Epidermal melanocyte (primary cell): ENCODE data around the gene CISD1.

Experiments used
- DNase-seq: peaks from one replicate; pipeline ENCODE4 v3.0.0; 2011; ENCODE audit warnings: low spot score; ENCODE audit not compliant: insufficient read length

CISD1 gene

GRCh38 chr10:58265249-58265648 lies 3.7 kb upstream of the CISD1 start:
- no peak for DNase-seq

DNA sequence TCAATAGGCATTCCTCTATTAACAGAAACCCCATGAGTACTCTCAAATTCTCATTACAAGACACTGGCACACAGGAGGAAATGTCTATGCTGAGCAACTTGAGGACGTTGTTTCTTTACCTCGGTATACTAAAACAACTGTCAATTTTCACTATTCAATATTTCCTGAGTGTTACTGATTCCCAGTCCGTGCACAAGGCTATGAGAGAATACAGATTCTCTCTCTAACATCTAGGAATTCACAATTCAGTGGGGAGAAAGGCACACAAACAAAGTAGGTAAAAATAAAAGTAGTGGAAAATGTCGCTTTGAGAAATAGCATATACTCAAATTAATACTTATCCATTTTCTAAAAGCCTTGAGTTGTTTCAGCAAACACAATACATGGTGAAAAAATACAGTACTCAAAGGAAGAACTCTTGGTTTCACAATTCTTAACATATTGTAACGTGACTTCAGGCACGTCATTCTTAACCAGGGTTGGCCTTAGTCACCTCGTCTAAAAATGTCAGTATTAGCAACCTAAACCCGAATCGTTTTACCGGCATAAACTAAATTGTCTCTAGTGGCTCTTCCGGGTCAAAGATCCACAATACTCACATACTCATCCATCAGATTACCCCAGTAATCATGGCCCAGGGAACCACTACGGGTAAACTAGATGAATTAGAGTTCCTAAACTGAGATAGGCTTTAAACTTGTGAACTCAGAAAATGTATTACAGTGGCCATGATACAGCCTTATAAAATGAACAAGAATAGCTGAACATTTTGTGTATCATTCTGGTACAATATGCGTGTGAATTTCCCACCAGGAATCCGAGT lies 2.7 kb upstream of the CISD1 start:
- DNase-seq = no peak

GRCh38 chr10:58266826-58267712 lies 1.9 kb upstream of the CISD1 start:
- no peak for DNase-seq

DNA sequence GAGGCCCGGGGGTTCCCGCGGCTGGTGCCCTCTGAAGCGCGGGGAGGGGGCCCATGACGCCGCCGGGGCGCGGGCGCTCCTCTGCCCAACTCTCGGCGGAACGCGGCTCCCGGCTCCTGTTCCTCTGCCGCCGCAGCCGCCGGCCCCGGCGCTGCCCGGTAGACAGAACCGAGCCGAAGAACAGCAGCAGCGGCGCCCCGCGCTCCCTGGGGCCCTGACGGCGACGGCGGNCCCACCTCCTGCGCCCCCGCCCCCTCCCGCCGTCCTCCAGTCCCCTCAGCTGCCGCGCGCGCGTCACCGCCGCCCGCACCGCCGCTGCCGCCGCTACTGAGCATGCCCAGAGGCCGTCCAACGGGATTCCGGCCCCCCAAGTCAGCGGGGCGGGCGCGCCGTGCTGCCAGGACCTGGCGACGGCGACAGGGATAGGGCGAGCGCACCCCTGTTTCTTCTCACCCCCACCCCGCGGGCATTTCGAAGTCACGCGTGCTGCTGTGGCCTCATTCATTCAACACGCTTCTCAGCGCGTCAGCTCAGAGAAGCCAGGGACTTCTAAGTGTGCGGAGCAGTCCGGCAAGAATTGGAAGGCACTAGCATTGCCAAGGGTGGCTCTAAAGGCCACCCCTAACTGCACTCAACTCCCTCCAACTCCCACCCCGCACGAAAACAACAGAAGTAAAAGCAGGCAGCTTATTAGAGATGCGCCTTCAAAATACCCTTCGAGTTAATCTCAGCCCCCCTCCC lies 1.1 kb upstream of the CISD1 start, which contains the start of gene IPMK:
Gene IPMK, minus strand, starts transcription at position 182 of the 741 bp plus-strand sequence. CDS start 283 bp downstream, outside the sequence.
- peak; percentile 19 for DNase-seq

DNA sequence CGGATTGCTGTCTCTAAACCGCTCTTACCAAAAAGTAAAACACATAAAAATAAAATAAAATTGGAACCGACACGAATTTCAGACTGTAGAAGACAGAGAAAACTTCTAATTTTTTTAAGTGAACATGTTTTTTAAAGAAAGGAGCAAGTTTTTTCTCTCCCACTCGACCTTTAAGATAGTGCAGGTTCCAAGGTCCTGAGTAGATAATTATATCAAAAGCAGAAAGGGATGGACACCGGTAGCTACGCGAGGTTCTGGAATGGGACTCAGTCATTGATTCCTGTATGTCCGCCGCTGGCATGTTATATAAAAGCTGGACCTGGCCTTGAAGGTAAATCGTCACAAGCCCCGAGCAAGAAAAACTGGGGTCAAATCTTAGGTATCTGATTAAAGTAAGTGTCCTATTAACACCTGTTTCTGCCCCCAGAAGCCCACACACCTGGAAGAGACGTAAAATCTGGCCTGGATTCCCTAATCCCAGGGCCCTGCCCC lies 462 bp upstream of the CISD1 start:
- DNase-seq = no peak

DNA sequence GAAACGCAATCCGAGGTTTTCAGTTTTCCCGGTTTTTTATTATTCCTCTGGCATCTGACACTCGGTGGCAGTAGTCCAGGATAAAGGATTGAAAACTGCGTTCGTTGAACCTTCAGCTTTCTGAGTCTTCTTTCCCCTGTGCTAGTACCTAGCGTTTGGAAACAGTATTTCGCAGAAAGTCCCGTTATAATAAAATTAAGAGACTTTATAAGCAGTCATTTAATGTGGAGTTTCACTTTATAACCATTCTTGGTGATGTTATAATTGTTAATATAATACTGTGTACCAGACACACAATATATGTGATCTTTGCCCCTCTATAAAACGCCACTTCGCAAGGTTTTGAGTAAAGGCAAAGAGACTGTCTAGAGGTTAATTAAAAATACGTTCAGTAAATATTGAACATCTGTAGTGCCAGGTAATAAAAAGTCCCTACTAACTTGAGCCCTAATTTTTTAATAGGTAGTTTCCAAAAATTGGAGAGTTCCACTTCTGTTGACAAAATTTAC lies 874 bp downstream of the CISD1 start:
- DNase-seq = peak; percentile 15

DNA sequence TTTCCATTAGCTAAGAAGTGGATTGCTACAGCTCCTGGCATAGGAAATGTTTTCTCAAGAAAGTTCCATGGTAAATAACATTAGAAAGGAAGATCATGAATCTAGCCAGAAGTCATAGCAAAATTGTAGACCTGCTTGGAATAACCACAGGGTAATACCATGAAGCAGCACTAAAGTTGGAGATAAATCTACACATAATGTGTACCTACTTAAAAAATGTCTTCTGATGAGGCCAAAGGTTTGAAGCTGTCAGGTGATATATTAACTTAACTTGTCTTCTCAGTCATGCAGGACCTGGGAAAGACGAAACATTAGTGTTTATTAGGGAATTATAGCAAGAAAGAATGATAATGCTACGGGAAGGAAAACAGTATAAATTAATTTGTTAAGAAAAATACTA lies 6.3 kb downstream of the CISD1 start:
- no peak for DNase-seq

DNA sequence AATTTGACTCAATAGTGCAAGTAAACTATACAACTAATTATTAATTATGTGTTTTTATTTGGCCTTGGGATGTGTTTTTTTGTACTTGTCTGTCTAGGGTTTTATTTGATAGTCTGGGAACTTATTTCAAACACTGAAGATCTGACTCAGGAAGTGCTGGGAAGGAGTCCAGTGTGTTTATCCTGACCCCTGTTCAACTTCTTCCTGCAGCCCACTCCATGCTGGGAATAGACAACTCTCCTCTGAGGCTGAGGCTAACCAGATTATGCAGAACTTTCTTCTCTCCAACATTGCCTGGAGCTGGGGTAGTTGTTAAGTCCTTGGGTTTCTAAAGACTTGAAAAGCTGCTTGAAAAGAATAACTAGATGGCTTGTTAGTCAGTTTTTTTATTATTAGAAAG lies 6.9 kb downstream of the CISD1 start:
- no peak for DNase-seq

GRCh38 chr10:58278274-58278961 lies 9.5 kb downstream of the CISD1 start:
- DNase-seq = no peak

DNA sequence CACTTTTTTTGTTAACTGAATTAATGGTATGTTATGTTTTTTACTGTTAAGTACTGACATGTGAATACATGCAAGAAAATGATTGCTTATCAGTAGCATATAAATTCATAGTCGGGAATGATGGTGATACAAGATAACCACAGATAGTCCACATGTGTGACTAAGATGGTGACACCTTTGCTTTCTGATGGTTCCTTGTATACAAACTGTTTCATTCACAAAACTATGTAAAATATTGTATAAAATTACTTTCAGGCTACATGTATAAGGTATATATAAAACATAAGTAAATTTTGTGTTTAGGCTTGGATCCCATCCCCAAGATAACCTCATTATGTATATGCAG lies 10.0 kb downstream of the CISD1 start:
- DNase-seq = no peak

GRCh38 chr10:58280477-58280876 lies 11.5 kb downstream of the CISD1 start:
- DNase-seq = no peak

- DNase-seq = no peak
Measured at GRCh38 chr10:58281092-58281752, 12.3 kb downstream of the CISD1 start.

DNA sequence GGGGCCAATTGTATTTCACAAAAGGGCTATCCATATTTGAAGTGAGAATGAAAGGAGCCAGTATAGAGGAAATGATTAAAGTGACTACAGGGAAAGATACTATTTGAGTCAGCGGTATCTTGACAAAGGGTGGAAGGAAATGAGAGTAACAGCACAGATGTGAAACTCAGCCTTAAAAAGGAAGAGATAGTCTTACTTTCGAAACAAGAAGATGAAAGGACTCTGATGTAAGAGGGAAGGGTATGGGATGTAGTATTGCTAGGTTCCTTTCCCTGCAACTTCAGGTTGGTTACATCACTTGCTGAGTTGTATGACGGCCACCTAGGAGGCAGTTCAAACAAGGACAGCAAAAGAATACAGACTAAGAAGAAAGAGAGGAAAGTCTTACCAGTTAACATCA lies 13.7 kb downstream of the CISD1 start:
- DNase-seq = no peak

DNA sequence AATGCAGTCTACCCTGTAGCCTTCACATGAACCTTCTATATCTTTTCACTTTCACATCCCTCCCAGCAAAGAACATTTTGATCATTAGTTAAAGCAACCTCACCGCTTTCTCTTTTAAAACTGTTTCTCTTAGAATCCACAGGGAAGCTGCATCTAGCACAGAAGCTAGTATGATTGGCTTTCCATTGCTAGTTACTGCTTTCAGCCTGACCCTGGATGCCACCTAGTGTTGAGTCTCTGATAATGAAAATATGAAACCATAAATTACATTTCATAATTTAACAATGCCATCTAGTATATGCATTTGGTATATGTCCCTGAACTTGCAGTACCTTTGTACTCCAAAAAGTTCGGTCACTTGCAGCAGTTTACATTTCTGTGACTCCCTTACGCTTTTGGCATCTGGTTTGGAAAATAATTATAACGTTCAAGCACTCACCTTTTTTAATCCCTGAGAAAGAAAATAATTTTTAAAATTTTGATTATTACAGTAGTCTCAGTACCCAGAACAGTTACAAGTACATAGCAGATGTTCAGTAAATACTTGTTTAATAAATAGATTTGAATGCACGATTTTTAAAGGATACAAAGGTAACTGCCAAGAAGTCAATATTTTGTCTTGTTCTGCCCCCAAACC lies 22.7 kb downstream of the CISD1 start:
- DNase-seq = peak; percentile 32

- DNase-seq = no peak
Measured at GRCh38 chr10:58293989-58294388, 25.0 kb downstream of the CISD1 start.

GRCh38 chr10:58299580-58299979 lies 30.6 kb downstream of the CISD1 start:
- peak; percentile 69 for DNase-seq

- DNase-seq = no peak
Measured at GRCh38 chr10:58300676-58301075, 31.7 kb downstream of the CISD1 start.

- DNase-seq = no peak
Measured at GRCh38 chr10:58302254-58302653, 33.3 kb downstream of the CISD1 start.

GRCh38 chr10:58304099-58304633 lies 35.2 kb downstream of the CISD1 start:
- no peak for DNase-seq
